ENCODE results near the gene CDH24.

Gene CDH24

GRCh38 chr14:23094666-23095195 is 37.4 kb upstream of the CDH24 start, which contains the start of gene ACIN1:
TSS of gene ACIN1 (minus strand) at chr14:23095136. CDS start at chr14:23095112, 24 bp downstream.
- peak; percentile 79 for DNase-seq (ENCODE audit: low read depth)
- no peak for TF ChIP-seq CTCF (IDR thresholded peaks at IDR 0.05; ENCODE audit: insufficient read depth, low read depth, low read length, missing control alignments)

GRCh38 chr14:23093991-23094665 is 36.8 kb upstream of the CDH24 start:
- TF ChIP-seq CTCF (IDR thresholded peaks at IDR 0.05; ENCODE audit: insufficient read depth, low read depth, low read length, missing control alignments), result no peak
- H3K4me3 ChIP-seq (ENCODE audit: low read length), result peak overlapping the region; percentile 93
- DNase-seq (ENCODE audit: low read depth), result no peak

More at GRCh38 chr14:23094666-23095195, 37.4 kb upstream of the CDH24 start, which contains the start of gene ACIN1:
- H3K4me3 ChIP-seq (ENCODE audit: low read length), result peak within 1 kb of the TSS; percentile 93

GRCh38 chr14:23093526-23093925 is 36.2 kb upstream of the CDH24 start:
- no peak for TF ChIP-seq CTCF (IDR thresholded peaks at IDR 0.05; ENCODE audit: insufficient read depth, low read depth, low read length, missing control alignments)
- peak overlapping the region; percentile 93 for H3K4me3 ChIP-seq (ENCODE audit: low read length)
- no peak for DNase-seq (ENCODE audit: low read depth)

GRCh38 chr14:23093104-23093503 is 35.8 kb upstream of the CDH24 start:
- TF ChIP-seq CTCF (IDR thresholded peaks at IDR 0.05; ENCODE audit: insufficient read depth, low read depth, low read length, missing control alignments), result no peak
- no peak overlapping the region for H3K4me3 ChIP-seq (ENCODE audit: low read length)
- DNase-seq (ENCODE audit: low read depth), result no peak

GRCh38 chr14:23091294-23092225 is 34.2 kb upstream of the CDH24 start:
- H3K4me3 ChIP-seq (ENCODE audit: low read length), result no peak overlapping the region
- DNase-seq (ENCODE audit: low read depth), result no peak
- TF ChIP-seq CTCF (IDR thresholded peaks at IDR 0.05; ENCODE audit: insufficient read depth, low read depth, low read length, missing control alignments), result no peak

- TF ChIP-seq CTCF (IDR thresholded peaks at IDR 0.05; ENCODE audit: insufficient read depth, low read depth, low read length, missing control alignments), result no peak
- DNase-seq (ENCODE audit: low read depth), result no peak
- no peak overlapping the region for H3K4me3 ChIP-seq (ENCODE audit: low read length)
Observed at GRCh38 chr14:23090254-23090636, 32.9 kb upstream of the CDH24 start.
